RPMI7951 (cell line): ENCODE results near the gene CLIC1. TPM values are rescaled to one million over a fixed set of nuclear protein-coding genes. Genes with fewer than 3 reads are reported as not detected.
"Not testable (repeated sequence)": the region's sequence is repeated elsewhere in the genome, so short reads cannot be mapped to it uniquely, and the experiment has no call there.

Source experiments
- DNase-seq: peaks from one replicate; pipeline ENCODE4 v3.0.0-alpha.2; 2012; ENCODE audit warnings: low read depth
- total RNA-seq: library from RNA; depleted of rRNA; stranded (reverse); fragments of >200 nt; shearing (Covaris generic); gene quantifications from 2 replicates; pipeline ENCODE4 v1.2.3, GENCODE V29; 2014

CLIC1 gene
- total RNA-seq, 1 experiment from 2014 or later: 1,387 TPM

DNA sequence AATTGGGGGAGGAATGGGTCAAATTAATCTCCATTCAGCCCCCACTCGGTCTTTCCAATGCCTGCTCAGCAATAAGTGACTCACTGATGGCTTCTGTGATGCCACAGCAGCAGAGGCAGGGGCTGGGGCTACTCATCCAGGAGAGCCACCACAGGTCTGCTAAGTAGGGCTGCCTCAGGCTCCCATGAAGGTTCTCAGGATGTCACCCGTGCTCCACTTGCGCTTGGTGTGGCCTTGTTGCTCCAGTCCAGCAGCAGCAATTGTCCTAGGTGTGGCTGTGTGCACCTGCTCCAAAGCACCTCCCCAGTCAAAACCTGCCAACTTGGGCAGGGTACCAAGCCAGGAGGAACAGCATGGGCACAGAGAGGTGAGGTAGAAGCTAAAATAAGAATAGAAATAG lies 14.2 kb downstream of the CLIC1 start:
- DNase-seq: no peak

DNA sequence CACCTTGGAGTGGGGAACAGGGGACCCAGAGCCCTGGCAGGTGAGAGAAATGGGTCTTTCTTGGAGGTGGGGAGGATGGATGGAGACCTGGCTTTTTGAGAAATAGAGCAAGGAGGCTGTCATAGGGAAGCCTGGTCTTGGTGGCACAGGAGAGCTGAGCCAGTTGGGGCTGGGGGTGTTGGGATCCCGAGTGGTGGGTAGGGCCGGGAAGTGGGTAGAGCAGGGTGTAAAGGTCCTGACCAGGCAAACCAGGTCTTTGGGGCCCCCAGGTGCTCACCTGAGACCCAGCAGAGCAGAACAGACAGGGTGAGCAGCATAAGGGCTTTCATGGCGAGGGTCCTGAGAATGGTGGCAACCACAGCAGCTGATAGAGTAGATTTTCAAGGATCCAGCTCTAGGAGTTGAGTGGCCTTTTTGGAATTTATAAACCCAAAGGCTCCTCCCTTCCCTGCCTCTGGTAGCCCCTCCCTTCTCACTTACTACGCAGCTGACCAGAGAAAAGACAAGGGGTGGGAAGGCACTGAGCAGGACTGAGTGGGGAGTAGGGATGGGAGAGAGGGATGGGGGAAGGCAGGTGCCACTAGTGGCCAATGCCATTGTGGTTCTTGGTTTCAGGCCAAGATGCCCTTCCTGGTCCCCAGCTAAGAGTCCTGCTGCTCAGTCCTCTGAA lies 14.8 kb downstream of the CLIC1 start, which contains the start of gene LY6G6C:
Gene LY6G6C (minus strand): TSS at position 396 of the 670 bp plus-strand sequence. CDS start 67 bp downstream, at position 329.
- DNase-seq: no peak

DNA sequence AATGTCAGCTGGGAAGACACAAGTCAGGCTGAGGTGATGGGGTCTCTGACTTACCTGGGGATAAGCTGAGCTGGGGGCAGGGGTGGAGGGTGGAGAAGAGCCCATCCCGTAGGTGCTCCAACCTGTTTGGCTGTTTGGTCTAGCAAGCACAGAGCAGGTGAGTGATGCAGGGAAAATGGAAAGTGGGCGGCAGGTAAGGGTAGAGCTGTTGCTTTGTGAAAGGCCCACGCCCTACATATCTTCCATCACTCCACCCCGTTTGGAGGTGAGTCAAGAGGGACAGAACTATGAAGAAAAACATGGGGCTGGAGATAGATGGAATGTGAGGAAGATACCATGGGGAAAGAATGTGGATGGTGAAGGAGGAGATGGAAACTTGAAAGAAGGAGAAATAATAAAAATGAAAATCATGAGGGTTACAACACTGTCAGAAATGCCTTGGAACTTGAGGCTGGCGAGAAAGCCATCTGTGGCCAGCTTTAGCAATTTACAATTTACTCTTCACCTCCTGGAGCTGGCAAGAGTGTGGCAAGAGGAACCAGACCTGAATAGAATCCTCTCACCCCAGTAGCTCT lies 16.0 kb downstream of the CLIC1 start:
- no peak for DNase-seq

DNA sequence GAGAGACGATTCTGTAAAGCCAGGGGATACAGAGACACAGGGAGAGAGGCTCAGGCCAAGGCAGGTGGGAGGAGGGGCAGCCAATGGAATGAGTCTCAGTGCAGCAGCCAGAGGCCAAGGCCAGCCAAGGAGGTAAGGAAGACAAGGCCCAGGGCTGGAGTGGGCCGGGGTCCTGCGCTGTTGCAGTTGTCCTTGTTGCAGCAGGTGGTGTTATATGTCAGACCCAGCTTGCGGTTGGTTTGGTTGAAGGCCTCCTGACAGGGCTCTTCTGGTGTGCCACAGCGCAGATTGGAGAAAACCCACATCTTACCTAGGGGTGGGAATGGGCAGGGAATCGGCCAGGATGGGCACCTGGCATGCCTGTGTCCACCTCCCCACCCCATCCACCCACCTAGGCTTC lies 17.3 kb downstream of the CLIC1 start:
- DNase-seq: no peak

DNA sequence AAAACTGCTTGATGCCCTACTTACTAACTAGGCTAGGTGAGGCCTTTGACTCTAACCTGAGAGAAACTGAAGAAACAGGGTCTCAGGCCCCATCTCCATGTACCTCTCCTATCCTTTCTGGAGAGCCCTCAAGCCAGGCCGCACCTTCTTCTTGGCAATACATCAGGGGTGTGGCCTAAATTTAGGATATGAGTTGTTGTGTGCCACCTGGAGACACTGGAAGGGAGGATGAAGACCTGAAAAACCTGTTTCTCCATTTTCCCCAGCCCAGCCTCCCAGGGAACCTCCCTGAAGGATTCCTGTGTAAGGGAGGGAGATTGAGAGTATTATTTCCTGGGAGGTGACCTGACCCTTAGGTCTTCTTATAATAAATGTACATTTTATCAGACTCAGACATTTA lies 18.1 kb downstream of the CLIC1 start:
- DNase-seq: no peak

DNA sequence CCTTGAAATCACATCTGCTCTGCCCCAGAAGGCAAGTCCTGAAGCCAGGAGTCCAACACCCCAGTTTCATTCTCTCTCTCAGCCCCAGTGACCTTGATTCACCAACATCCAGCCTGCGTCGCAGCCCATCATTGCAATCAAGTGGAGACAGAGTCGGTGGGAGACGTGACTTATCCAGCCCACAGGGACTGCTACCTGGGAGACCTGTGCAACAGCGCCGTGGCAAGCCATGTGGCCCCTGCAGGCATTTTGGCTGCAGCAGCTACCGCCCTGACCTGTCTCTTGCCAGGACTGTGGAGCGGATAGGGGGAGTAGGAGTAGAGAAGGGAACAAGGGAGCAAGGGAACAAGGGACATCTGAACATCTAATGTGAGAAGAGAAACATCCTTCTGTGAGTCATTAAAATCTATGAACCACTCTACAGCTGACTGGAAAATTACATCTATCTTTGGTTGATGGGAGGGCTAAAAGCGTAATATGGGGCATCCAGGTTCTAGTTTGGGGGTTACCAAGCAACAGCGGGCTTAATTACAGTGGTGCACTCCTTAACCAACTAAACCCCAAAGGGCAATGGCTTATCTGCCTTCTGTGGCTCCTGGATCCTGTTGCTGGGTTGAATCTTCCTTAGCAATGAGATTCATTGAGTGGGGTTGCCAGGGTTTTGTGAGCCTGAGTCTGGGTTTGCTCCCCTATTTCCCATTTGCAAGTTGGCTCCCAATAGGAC lies 18.7 kb downstream of the CLIC1 start:
- DNase-seq: no peak

DNA sequence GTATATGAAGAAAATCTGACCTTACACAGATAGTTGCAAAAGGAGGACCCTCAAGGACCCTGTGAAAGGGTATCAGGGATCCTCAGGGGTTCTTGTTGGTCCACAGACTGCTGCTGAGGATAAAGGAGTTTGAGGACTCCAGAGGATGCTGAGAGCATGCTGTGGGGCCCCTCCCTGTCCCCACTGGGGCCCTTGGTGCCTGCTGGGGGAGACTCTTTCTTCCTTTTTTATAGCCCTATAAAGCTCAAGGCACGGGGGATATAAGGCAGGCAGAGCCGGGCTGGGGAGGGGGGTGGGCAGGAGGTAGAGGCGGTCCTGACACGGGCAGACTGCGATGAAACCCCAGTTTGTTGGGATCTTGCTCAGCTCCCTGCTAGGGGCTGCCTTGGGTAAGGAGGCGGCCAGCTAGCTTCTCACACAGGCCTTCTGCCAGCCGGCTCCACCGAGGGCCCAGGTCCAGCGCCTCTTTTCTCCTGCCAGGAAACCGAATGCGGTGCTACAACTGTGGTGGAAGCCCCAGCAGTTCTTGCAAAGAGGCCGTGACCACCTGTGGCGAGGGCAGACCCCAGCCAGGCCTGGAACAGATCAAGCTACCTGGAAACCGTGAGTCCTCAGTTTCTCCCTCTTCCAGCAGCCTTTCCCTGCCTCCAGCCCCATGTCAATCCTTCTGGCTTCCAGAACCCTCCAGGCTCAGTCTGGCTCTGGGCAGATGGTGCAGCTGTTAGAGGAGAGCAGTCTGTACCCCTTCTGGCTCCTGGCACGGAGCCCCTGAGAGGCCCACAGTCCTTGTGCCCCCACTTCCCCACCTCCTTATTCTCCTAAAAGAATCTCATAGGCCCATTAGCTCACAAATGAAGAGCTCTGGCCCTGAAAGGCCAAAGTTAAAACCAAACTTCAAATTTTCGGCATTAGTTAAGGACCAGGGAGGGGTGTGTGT lies 21.0 kb downstream of the CLIC1 start, which contains the start of gene LY6G6D:
Gene LY6G6D (plus strand): TSS at position 327 of the 937 bp plus-strand sequence. CDS start 8 bp downstream, at position 335.
- DNase-seq: no peak

DNA sequence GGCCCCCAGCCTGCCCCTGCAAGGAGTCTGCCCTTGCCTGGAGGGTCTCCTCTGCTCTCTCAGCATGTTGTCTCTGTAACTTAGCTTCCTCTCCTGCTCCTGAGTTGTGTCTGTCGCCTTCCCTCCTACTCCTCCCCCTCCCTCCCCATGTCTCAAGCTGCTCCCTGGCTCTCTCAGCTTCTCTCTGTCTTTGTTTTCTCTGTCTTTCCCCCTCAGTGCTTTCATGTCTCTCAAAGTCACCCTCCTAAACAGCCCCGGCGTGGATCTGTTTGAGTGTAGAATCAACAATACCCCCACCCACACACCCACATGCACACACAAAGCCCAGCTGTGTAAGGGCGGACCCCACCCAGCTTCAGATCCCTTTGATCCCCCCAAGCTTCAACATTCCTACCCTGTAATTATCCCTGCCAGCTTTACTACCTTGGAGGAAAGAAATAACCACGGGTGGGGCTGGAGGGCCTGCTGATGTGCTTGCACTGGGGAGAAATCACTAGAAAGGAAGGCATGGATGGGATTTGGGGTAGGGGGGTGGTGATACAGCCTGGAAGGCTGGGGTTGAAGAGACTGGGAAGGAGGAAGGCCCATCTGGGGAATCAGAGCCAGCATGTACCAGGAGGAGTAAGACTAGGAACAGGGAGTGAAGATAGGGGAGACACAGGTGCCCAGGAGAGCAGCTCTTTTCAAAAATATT lies 22.2 kb downstream of the CLIC1 start:
- no peak for DNase-seq

DNA sequence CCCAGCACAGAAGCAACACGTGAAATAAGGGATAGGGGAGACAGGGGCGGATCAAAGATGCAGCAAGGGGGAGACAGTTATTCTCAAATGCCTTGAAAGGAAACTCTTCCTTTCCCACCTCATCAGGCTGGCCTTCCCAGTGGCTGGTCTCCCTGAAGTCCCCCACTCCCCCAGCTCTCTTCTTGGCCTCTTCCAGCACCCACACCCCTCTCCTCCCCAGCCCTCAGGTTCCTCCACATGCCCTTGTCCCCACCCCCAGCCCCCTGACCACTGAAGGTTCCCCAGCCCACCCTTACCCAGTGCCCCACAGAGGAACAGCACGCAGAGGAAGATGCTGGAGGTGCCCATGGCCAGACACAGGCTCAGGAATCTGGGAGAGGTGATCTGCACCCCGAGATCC lies 22.9 kb downstream of the CLIC1 start:
- no peak for DNase-seq

DNA sequence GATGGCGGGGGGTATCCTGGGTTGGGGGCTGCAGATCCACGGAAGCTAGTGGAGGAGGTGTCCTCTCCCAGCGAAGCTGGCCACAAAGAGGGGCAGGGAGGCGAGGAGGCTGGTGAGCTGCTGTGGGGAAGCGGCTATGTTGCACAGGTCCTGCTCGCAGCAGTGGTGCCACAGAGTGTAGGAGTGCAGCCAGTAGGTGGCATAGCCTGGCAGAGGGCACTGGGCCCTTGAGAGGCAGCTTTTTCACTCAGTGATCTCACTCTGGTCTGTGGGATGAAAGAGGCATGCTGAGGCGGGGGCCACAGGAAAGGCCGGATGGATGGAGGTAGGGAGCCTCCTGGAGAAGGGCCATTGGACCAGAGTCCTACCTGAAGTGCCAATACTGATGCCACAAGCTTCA lies 24.0 kb downstream of the CLIC1 start:
- DNase-seq: no peak

DNA sequence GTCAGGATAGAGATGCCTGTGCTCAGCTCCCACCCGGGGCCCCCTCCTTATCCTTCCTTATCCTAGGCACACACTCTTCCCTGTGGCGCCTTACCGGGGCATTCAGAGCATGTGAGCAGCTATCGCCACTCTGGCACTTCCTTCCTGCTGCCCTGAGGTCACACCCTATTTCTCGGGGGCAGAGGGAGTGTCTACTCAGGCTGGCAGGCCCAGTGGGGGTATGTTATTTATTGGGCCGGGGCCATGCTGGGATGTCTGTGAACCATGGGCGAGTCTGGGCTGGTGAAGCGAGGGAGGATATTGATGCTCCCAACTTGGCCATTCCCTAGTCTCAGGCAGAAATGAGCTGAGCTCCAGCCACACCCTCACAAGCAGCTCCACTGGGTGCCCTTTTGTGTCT lies 25.1 kb downstream of the CLIC1 start:
- no peak for DNase-seq

DNA sequence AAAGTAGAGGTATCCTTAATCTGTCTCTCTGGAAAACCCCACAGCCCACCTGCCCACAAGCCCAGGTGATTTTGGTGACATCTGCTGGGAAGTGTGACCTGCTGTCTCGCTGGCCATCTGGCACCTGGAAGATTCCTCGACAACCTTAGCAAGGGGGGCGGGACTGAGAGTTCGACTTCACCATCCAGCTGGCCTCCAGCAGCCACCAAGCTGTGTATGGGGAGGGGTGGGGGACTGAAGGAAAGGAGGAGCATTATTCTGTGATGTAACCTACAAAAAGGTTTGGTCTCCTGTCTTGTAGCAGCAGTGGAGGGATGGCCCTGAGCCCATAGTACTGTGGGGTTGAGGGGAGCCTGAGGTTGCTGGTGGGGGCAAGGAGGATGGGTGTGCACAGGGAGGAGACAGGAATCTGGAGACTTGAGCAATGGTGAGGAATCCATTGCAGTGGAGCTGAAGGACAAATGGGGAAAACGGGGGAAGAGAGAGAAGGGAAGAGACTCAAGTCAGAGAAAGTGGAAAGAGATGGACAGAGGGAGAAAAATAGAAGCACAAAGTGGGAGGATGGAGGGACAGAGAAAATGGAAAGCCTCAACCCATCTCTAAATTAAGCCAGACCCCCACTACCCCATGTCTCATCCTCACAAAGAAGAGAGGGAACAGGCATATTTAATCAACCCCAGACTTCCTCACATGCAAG lies 25.7 kb downstream of the CLIC1 start:
- no peak for DNase-seq

DNA sequence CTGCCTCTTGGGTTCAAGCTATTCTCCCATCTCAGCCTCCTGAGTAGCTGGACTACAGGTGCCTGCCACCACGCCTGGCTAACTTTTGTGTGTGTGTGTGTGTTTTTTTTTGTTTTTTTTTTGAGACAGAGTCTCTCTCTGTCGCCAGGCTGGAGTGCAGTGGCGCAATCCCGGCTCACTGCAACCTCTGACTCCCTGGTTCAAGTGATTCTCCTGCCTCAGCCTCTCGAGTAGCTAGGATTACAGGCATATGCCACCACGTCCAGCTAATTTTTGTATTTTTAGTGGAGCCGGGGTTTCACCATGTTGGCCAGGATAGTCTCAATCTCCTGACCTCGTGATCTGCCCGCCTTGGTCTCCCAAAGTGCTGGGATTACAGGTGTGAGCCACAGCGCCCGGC lies 27.2 kb downstream of the CLIC1 start:
- not testable (repeated sequence) for DNase-seq

DNA sequence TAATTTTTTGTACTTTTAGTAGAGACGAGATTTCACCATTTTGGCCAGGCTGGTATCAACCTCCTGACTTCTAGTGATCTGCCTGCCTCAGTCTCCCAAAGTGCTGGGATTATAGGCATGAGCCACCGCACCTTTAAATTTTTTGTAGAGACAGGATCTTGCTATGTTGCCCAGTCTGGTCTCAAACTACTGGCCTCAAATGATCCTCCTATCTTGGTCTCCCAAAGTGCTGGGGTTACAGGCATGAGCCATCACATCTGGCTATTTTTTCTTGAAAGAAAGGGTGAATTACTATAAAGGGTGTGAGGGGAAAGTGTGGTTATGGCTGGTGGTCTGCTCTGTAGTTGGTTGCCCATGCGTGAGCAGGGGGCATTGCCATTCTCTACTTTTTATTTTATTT lies 28.1 kb downstream of the CLIC1 start:
- DNase-seq: no peak

DNA sequence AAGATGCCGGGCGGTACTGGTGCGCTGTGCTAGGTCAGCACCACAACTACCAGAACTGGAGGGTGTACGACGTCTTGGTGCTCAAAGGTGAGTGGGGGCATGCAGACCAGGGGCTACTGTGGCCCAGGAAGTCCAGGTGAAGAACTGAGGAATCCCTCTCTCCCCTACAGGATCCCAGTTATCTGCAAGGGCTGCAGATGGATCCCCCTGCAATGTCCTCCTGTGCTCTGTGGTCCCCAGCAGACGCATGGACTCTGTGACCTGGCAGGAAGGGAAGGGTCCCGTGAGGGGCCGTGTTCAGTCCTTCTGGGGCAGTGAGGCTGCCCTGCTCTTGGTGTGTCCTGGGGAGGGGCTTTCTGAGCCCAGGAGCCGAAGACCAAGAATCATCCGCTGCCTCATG lies 28.6 kb downstream of the CLIC1 start:
- DNase-seq: no peak

DNA sequence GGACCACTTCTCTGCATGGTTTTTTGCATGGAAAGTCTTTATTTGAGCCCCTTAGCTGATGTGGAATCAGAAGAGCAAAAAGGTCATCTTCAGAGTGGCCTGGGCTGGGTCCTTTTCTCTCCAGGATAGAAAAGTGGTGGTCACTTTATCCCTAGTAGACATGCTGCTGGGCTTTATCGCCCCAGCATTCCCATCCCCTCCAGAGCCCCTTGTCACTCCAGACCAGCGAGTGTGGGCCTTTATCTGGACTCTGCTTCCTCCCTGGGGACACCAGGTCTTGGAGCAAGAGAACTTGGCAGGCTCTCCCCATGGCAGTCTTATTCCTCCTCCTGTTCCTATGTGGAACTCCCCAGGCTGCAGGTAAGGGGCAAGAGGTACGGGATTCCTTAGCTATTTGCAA lies 29.7 kb downstream of the CLIC1 start, which contains the start of gene LY6G6F:
Gene LY6G6F (plus strand): TSS at position 268 of the 400 bp plus-strand sequence. CDS start 41 bp downstream, at position 309.
- no peak for DNase-seq

DNA sequence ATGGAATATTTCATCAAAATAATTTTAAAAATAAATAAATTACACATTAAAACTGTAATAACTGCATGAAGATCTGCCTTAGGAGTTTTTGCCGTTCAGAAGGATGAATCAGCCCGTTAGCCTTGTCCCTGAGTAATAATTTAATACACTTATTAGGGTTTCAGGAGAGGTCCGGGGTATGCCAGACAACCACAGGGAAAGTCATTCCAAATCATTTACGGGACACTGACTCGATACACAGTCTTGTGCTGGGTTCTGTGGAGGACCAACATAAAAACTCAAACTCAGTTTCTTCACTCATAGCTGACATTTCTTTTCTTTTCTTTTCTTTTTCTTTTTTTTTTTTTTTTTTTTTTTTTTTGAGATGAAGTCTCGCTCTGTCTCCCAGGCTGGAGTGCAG lies 30.4 kb downstream of the CLIC1 start:
- no peak for DNase-seq

DNA sequence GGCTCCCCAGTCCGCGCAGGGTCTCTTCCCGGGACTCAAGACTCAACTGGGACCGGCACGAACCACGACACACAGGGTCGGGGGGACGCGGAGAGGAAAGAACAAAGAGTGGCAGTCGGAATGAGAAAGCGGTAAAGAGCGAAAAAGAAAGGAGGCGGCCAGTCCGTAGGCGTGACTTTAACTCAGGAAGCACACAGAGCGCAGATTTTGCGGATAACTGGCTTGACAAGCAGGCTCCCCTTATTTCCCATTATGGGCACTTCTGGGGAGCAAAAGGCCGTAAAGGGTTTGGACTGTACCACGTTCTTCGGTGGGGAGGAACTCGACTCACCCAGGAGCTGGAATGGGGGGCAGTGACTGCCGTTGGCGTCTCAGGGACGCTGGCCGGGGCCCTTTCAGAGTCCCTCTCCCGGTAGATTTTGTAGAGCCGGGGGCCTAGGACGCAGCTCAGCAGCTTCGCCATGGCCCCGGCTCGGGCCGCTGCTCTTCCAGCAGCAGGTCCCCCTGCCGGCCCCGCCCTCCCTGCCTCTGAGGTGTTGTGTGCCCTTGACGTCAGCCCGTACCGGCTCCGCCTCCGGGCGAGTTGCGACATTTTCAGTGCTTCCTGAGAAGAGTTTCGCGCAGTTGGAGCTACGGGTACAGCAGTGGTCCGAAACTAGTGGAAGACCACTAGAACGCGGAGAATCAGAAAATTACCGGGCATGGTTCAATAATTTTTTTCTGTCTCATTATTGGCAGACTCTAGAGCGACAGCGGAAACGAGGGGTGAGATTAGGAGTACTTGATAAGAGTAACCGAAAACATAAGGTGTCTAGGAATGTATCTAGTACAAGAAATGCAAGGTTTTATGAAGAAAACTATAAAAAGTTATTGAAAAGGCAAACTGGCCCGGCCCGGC lies 33.3 kb downstream of the CLIC1 start, which contains the start of gene ABHD16A:
Gene ABHD16A (minus strand): TSS at position 506 of the 898 bp plus-strand sequence. CDS start 43 bp downstream, at position 463.
- DNase-seq: peak; percentile 98

DNA sequence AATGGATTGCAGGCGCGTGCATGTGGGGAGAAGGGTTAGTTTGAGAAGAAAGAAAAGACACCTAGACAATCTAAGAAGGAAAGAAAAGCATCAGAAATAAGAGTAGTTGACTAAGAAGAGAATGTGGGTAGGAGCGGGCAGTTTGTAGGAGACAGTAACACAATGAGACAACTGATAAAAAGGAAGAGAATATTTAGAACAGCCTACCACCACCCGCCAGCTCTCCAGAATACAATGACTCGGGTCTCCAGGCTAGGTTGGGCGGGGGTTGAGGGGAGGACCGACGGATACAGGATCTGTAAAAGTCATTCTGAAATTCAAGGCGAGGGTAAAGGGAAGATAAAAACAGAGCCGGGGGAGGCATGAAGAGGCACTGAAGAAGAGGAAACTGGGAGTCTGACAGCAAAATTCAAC lies 33.9 kb downstream of the CLIC1 start:
- DNase-seq: no peak
